Activated T-helper 9 cell treated with anti-CD3 and anti-CD28 coated beads, Interleukin-2, amount 50 U/mL, for 16 hours (primary cell): ENCODE measurements around the gene NINL.

Experiments used
- DNase-seq: peaks from one replicate; pipeline ENCODE4 v3.0.0-alpha.2; 2020; ENCODE audit warnings: low read depth

The NINL gene

GRCh38 chr20:25499855-25500434, 85.4 kb downstream of the NINL start:
- no peak for DNase-seq

- no peak for DNase-seq
These were observed 86.3 kb downstream of the NINL start for GRCh38 chr20:25499031-25499430.

GRCh38 chr20:25498280-25498606, 87.1 kb downstream of the NINL start:
- DNase-seq, result no peak

GRCh38 chr20:25497586-25498279, 87.6 kb downstream of the NINL start:
- DNase-seq, result no peak

GRCh38 chr20:25496968-25497401, 88.3 kb downstream of the NINL start:
- DNase-seq, result no peak

- no peak for DNase-seq
These were observed 89.0 kb downstream of the NINL start for GRCh38 chr20:25496165-25496967.

- no peak for DNase-seq
These were observed 90.0 kb downstream of the NINL start for GRCh38 chr20:25495189-25495824.

- DNase-seq, result no peak
These were observed 90.7 kb downstream of the NINL start for GRCh38 chr20:25494506-25495188.

GRCh38 chr20:25493748-25494505, 91.4 kb downstream of the NINL start:
- DNase-seq, result no peak

GRCh38 chr20:25493137-25493536, 92.2 kb downstream of the NINL start:
- DNase-seq, result no peak

- no peak for DNase-seq
These were observed 93.8 kb downstream of the NINL start for GRCh38 chr20:25491446-25492038.

GRCh38 chr20:25490656-25491445, 94.5 kb downstream of the NINL start:
- DNase-seq, result no peak

- DNase-seq, result no peak
These were observed 96.0 kb downstream of the NINL start for GRCh38 chr20:25489221-25489871.

- DNase-seq, result no peak
These were observed 97.4 kb downstream of the NINL start for GRCh38 chr20:25487975-25488374.

GRCh38 chr20:25487306-25487705, 98.0 kb downstream of the NINL start:
- DNase-seq, result no peak

- DNase-seq, result no peak
These were observed 99.0 kb downstream of the NINL start for GRCh38 chr20:25486377-25486776.

- no peak for DNase-seq
These were observed 99.5 kb downstream of the NINL start for GRCh38 chr20:25485872-25486271.

GRCh38 chr20:25484911-25485511, 100.3 kb downstream of the NINL start:
- DNase-seq, result no peak

- no peak for DNase-seq
These were observed 101.0 kb downstream of the NINL start for GRCh38 chr20:25484224-25484846.
